ENCODE data around the gene STX2. TPM values are rescaled to one million over a fixed set of nuclear protein-coding genes. Genes with fewer than 3 reads are reported as not detected.
A peak's percentile ranks its signal among the peaks of the same experiment; 100 is the strongest.

The STX2 gene
- total RNA-seq, 1 donor from 2014 or later, result 43.4 TPM

DNA sequence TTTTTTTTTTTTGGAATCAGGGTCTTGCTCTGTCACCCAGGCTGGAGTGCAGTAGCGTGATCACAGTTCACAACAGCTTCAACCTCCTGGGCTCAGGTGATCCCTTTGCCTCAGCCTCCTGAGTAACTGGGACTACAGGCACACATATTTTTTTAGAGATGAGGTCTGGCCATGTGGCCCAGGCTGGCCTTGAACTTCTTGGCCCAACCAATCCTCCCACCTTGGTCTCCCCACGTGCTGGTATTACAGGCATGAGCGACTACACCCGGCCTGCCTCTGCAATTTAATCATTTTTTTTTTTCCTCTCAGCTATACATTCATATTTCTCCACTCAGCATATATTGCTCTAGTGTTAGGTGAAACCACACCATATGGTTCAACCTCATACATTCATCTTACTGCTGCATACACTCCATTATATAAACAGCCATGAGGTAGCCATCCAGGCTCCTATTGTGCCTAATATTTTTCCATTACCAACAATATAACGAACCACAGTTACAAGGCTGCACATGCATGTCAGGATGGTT, 7.1 kb downstream of the STX2 start:
- DNase-seq (ENCODE audit: low read depth), result no peak

DNA sequence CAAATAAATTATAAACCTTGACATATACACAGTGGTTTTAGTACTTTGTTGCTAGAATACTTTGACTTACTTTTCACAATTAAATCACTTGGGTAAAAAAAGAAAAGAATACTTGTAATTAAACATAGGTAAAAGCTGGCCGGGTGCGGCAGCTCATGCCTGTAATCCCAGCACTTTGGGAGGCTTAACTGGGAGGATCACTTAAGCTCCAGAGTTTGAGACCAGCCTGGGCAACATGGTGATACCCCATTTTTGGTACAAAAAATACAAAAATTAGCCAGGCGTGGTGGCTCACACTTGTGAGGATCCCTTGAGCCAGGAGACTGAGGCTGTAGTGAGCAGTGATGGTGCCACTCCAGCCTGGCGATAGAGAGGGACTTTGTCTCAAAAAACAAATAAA, 7.8 kb downstream of the STX2 start:
- no peak for DNase-seq (ENCODE audit: low read depth)

DNA sequence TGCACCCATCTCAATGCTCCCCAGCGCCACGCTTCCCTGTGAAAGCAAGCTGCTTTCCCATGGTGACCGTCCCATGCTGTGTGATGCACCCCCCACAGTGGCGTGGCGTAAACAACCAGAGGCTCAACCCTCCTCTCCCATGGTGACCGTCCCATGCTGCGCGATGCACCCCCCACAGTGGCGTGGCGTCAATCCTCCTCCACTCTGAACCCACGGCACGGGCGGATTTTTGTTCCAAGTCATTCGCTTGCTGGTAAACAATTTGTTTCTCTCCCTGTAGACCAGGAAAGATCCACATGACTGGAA, 8.9 kb downstream of the STX2 start:
- DNase-seq (ENCODE audit: low read depth), result no peak

DNA sequence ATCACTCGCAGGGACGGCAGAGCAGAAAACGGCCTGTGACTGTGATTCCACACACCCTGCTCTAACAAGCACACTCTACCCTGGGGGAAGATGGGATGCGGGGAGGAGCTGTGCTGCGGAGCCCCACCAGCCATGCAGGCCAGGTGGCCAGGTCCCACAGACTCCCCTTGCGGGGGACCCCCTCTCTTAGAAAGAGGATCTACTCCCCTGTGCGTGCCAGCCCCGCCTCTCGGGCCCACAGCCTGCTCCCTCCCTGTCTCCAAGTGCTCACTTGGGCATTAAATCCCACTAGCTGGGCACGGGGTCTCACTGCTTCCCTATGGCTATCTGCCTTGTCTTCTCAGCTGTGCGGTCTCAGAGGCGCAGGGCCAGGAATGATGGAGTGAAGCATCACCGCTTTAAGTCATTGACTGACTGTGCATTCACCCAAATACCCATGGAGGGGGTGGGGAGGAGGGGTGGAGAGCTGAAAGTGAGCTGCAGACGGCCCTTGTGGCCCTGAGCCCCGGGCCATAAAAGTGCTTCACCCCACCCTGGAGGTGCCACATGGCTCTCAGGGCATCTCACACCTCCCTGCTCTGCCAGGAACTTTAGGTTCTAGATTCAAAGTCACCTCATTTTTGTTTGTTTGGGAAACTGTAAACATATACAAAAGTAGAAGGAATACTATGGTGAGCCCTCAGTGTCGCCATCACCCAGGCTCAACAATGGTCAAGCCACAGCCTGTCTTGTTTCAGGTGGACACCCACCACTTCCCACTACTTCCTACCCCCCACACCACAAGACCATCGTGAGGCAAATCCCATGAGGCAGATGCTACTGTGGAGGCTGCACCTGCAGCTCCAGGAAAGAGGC, 9.4 kb downstream of the STX2 start:
- no peak for DNase-seq (ENCODE audit: low read depth)

DNA sequence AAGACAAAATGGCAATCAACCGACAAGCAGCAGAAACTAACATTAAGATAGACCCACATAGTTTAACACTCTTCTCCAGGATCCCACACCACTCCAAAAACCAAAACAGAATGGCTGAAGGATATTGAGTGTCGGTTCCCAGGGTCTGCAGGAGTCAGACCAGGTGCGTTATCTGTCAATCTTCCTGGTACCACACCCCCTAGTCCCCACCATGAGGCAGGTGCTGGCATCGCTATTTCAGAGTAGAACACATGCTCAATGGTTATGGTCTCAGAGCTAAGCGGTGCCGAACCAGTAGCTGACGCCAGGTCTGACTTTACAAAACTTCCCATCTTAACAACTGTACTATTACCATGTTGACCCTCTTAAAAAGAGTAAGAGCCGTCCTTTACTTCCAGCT, 10.2 kb downstream of the STX2 start:
- no peak for DNase-seq (ENCODE audit: low read depth)

DNA sequence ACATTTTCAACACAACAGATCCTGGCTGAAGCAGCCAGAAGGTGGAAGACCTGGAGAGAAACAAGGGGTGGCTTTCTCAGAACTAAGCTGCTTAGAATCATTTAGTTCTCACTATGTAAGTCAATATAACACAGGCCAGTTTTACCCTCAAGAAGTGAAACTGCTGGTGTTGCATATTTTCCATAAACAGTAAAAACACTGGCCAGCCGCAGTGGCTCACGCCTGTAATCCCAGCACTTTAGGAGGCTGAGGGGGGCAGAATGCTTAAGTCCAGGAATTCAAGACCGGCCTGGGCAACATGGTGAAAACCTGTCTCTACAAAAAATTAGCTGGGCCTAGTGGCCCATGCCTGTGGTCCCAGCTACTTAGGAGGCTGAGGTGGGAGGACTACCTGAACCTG, 11.6 kb downstream of the STX2 start:
- DNase-seq (ENCODE audit: low read depth), result no peak

DNA sequence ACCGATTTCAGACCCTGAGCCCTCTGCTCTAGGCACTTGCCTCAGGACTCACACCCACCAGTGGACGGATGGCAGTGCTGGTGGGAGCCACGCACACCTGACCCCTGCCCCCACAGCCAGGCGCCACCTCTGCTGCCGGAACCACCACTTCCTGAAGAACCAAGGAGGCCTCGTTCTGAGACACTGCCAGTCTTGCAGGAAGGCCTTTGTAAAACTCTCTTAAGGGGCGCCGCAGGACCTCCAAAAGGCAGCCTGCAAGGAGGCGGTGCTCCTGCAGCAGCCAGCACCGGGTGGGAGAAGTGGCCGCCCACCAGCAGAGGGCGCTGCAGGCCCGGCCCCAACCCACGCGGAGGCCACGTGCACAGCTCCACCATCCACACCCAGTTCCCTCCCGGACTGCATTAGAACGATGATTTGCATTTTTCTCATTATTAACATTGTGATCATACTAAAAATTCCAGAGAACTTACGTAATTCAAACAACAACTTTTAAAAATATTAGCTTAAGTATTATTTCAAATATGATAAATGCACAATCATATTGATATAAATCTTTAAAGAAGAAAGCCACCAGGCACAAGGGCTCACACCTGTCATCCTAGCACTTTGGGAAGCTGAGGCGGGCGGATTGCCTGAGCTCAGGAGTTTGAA, 12.8 kb downstream of the STX2 start:
- no peak for DNase-seq (ENCODE audit: low read depth)

DNA sequence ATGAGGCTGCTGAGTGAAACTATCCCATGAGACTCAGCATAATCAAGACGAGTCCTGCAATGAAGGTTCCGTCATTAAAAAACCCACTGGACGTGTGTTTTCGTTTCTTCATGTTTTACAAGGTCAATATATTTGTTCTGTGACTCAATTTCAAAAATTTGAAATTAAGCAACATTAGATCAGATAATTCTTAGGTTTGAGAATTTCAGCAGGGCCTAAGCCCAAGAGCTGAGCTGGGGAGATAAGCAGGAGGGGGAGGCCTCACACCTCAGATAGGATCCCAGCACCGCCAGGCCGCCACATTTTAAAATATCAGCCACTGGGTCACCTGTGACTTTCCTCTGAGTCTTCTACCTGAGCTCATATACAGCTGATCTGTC, 13.3 kb downstream of the STX2 start:
- DNase-seq (ENCODE audit: low read depth), result no peak

DNA sequence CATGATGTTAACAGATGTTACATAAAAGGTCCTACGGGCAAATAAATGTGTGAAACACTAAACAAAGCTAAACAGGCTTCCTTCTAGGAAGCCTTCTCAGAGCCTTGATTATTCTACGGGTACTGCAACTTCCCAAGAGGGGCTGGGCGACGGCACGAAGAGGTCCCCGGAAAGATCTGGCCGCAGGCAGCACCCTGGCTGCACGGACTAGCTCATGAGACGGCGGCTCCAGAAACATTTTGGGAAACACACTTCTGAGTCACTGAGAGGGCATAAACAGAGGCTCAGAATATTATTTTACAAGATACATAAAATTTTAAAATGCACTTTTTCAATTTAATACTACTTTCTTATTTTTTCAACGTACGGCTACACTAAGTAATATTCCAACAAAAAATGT, 19.4 kb downstream of the STX2 start:
- no peak for DNase-seq (ENCODE audit: low read depth)

DNA sequence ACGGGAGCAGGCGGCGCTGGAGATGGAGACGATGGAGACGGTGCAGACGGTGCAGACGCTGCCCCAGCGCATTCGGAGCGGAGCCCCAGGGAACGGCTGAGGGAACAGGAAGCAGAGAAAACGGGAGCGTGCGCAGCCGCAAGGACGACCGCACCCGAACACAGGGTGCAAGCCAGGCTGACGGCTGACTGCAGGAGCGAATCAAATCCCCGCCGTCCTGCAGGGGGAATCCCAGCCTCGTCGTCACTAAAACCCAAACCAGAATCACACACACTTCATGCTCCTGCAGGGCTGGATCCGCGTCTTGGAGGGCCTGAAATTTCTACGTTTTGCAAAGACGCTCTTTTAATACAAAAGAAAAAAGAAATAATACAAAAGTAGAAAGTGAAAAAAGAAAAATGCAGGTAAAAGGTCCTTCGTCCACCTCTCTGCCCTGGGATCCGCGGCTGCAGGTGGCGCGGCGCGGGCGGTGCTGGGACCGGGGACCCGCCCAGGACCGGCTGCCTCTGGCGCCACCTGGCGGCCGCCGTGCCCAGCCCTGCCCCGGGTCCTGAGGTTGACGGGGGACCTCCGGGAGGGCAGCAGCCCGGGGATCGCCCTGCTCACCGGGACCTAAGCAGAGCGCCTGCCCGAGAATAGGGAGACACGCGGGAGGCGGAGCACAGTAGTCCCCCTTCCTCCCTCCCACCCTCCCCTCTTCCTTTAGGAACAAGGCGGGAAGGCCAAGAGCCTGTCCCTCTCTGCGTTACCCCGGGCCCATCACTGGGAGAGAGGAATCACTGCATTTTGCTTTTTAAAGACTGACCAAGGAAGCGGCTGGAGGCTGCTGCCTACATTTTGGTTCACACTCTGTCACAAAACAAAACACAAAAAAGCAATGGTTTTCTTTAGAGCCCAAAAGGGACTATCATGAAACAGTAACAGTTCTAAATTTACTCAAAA, 20.1 kb downstream of the STX2 start:
- DNase-seq (ENCODE audit: low read depth), result peak; percentile 27

DNA sequence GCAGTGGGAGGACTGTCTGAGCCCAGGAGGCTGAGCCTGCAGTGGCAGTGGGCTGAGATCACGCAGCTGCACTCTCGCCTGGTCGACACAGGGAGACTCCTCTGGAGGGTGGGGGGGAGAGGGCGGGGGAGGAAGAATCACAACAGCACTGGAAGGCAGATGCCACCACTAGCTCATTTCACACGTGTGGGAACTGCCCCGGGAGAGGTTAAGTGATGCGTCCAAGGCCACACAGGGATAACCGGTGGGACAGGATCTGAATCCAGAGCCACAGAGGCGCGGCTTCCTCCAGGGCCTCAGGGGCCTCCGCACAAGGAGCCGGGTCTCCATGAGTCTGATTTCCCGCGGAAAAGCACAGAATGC, 20.8 kb downstream of the STX2 start:
- DNase-seq (ENCODE audit: low read depth), result no peak

DNA sequence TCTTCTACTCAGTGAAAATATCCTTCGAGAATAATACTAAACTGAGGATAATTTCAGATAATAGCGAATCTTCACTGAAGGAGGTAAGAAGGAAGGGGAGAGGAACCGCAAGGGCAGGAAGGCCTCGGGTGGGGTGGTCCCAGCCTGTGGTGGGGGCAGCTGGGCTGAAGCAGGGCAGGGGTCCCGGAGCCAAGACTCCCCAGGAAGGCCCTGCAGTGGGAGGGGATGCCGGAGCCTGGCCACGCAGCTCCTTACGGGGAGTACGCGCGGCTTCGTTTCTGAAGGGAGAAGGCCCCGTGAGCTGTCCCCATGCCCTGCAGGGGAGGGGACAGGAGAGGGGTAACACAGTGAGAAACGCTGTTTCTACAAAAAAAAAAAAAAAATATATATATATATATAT, 21.2 kb downstream of the STX2 start:
- DNase-seq (ENCODE audit: low read depth), result no peak

DNA sequence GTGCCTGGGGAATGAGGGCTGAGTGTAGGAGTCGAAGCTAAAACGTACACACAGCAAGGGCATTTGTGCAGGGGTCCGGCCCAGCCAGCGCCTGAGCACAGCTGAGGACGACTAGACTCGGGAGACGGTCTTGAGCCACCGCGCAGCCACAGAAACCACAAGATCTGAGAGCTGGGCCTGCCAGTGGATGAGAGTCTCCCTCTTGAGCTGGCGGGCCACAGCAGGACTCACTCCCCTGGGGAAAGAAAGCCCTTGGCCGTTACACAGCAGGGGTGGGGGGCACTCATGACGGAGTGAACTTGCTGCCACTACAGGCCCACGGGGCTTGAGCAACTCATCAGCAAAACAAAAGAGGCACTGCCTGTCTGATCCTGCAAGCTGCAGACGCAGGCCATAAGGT, 23.0 kb downstream of the STX2 start:
- no peak for DNase-seq (ENCODE audit: low read depth)

DNA sequence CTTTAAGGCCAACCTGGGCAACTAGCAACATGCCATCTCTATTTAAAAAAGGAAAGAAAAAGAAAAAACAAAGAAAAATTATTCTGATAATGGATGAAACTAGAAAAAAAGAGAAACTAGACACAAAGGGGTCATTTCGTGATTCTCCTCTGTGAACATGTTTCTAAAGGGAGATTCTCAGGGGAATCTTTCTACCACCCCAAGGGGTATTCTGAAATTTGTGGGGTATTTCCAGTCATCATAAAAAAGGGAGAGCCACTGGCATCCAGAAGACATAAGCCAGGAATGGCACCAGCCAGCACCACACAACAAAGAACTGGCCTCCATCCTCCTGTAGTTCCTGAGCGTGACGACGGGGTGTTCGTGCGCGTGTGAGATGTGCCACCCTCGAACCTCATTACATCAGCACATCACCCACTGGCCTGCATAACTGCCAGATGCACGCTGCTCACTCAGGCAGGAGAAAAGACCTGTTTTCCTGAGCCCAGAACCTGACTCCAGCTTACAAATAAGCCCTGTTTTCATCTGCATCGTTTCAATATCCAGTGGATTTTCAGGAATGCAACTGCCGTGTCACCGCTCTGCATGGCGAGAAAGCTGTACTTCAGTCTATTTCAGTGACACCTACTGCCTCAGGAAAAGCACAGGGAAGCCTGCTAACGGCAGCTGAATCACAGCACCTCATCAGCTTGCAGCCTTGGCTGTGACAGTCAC, 23.9 kb downstream of the STX2 start:
- DNase-seq (ENCODE audit: low read depth), result peak; percentile 7

DNA sequence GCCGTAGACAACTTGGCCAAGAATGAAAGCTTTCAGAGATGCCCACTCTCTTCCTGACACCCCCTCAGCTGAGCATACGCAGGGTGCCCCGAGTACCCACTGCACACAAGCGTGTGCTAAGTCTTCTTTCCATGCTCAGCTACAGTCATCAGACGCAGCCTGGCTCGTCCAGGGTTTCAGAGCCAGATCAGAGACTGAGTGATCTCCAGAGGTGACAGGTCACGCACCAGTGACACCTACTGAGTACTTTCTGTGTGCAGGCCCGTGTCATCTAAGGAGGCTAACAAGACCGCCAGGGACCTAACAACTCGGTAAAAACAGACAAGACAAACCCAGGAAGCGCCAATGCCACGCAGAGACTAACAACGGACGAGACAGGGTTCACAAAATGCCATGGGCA, 25.1 kb downstream of the STX2 start:
- DNase-seq (ENCODE audit: low read depth), result no peak

DNA sequence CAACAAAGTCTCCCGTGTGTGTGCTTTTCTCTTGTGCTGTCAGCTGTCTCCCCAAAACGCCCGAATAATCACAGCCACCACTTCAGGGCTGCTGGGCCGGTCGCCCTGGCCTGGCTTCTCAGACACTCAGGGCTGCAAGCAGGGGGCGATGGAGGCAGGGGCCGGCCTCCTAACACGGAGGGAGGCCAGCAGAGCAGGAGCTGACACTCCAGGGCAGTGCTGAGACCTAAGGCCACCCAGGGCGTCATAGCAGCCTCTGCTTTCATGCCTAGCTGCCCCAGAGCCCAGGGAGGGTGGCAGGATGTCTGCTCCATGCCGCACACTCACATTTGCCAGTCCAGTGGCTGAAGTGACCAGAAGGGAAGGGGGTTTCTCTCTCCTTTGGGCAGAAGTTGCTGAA, 25.6 kb downstream of the STX2 start:
- no peak for DNase-seq (ENCODE audit: low read depth)

DNA sequence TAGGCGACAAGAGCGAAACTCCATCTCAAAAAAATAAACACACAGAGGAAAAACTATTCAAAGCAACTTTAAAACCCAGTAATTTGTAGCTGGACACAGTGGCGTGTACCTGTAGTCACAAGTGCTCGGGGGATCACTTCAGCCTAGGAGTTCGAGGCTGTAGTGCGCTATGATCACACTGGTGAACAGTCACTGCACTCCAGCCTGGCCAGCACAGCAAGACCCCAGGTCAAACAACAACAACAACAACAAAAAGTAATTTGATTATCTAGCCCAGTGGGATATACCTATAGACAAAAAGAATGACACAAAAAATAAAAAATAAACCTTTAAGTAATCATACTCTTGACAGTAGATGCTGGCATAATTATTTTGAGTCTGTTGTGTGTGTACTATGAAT, 29.3 kb downstream of the STX2 start:
- no peak for DNase-seq (ENCODE audit: low read depth)

DNA sequence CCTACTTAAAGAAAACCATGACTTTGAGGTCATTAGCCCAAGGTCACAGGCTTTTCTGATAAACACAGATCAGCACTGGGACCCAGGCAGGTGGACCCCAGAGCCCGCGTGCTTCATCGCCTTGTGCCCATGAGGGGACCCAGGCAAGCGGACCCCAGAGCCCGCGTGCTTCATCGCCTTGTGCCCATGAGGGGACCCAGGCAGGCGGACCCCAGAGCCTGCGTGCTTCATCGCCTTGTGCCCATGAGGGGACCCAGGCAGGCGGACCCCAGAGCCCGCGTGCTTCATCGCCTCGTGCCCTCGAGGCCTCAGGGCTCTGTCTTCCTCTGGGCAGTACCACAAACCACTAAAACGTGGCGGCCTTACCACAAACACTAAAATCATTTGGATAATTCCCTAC, 31.7 kb downstream of the STX2 start:
- DNase-seq (ENCODE audit: low read depth), result no peak

DNA sequence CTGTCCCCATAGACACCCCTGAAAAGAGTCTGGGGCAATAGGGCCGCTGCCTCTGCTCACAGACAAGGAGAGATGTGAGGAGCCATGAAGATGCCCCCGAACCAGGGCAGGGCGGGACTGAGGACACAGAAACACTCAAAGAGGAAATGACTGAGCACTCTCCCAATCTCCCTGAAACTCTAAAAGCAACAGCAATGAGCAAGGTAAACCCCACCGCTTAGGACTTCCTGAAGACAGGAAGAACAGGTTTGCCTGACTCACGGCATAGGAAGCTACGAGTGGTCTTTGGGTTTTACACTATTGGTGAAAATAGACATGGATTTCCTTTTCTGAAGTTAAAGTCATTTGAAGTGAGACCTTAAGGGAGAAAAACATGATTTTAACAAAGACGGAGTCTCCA, 32.5 kb downstream of the STX2 start:
- DNase-seq (ENCODE audit: low read depth), result no peak

DNA sequence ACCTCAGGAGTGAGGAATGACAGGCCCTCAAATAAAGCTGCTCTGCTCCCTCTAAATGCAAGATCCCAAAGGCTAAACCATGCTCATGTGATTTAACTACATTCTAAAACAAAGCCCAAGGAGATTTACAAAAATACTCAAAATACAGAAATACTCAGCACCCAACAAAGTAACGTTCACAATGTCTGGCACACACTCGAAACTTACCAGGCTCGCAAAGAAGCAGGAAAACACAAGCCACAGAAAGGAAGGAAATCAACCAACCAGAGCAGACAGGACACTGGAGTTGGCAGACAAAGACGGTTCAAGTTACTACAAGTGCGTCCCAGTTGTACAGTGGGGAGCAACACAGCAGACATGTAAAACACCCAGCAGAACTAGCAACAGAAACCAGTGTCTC, 33.4 kb downstream of the STX2 start:
- DNase-seq (ENCODE audit: low read depth), result no peak

DNA sequence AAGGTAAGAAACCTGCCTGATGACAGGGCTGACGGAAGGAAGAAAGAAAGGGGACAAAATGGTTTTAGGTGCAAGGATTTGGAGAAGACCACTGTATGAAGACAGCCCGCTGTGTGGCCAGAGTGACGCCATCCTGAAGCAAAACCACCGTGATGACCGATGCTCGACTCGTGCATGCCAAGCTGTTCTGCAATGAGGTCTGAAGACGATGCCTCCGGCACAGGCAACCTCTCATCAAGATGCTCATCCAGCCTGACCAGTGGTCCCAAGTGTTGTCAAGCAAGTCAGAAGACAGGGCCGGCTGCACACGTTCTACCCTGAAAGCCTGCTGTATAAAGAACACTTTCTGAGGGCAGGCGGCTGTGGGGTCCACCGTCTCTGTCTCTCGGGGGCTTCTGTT, 34.8 kb downstream of the STX2 start:
- no peak for DNase-seq (ENCODE audit: low read depth)

DNA sequence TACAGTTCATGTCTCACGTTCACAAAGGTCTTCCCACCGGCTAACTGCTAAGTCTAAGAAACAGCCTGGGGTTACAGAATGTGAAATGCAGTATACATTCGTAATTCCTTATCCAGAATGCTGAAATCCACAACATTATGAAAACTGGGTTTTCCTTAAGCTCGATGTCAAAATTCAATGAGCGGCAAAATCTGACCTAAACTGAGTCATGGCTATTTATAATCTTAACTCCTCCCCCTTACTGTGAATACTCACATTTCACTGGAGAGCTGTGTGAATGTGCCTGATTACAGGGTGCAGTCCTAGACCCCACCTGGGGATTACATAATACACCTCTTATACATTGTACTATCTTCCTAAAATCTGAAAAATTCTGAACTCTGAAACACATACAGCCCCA, 35.3 kb downstream of the STX2 start:
- no peak for DNase-seq (ENCODE audit: low read depth)
